GM21529 (cell line): ENCODE results near the gene TEPSIN.

Source experiments
- ATAC-seq: cut with Tn5 transposase; IDR thresholded peaks from one replicate; pipeline ENCODE4 v1.9.1; 2021; ENCODE audit not compliant: unreplicated experiment

Gene TEPSIN

GRCh38 chr17:81189016-81189415 lies 49.8 kb downstream of the TEPSIN start:
- ATAC-seq, result no peak

- no peak for ATAC-seq
These were observed 50.4 kb downstream of the TEPSIN start for GRCh38 chr17:81188491-81188840.

GRCh38 chr17:81187586-81188490 lies 51.0 kb downstream of the TEPSIN start:
- no peak for ATAC-seq

- ATAC-seq, result no peak
These were observed 51.7 kb downstream of the TEPSIN start for GRCh38 chr17:81187120-81187519.

GRCh38 chr17:81186203-81186602 lies 52.7 kb downstream of the TEPSIN start:
- no peak for ATAC-seq

GRCh38 chr17:81184555-81184954 lies 54.3 kb downstream of the TEPSIN start:
- ATAC-seq, result no peak

- ATAC-seq, result no peak
These were observed 55.0 kb downstream of the TEPSIN start for GRCh38 chr17:81183807-81184206.

- ATAC-seq, result no peak
These were observed 55.5 kb downstream of the TEPSIN start for GRCh38 chr17:81183316-81183715.

- no peak for ATAC-seq
These were observed 56.3 kb downstream of the TEPSIN start for GRCh38 chr17:81182596-81182995.

- no peak for ATAC-seq
These were observed 57.1 kb downstream of the TEPSIN start for GRCh38 chr17:81181811-81182185.

GRCh38 chr17:81180836-81181810 lies 57.7 kb downstream of the TEPSIN start:
- no peak for ATAC-seq

- ATAC-seq, result no peak
These were observed 59.0 kb downstream of the TEPSIN start for GRCh38 chr17:81179861-81180260.

GRCh38 chr17:81179220-81179619 lies 59.6 kb downstream of the TEPSIN start:
- ATAC-seq, result no peak
